Esophagus (tissue), 2 donors: ENCODE data around the gene ADAMTSL2. TPM values are rescaled to one million over a fixed set of nuclear protein-coding genes. Genes with fewer than 3 reads are reported as not detected.

Experiments used
- H3K27ac ChIP-seq, 2 donors: one replicate each; pipeline ENCODE4 v1.5.1; 2013; ENCODE audit warnings: low read depth in 2 of 2, mild to moderate bottlenecking in 2 of 2, inconsistent platforms in 1 of 2, low read length in 1 of 2, moderate library complexity in 1 of 2
- H3K27me3 ChIP-seq, 2 donors: one replicate each; pipeline ENCODE4 v1.6.1; 2013; ENCODE audit warnings: low read length in 2 of 2, control low read depth in 1 of 2, mild to moderate bottlenecking in 1 of 2; ENCODE audit not compliant: insufficient read depth in 2 of 2, control insufficient read depth in 1 of 2
- H3K36me3 ChIP-seq, 2 donors: one replicate each; pipeline ENCODE4 v1.6.1; 2013; ENCODE audit warnings: low read length in 1 of 2; ENCODE audit not compliant: control insufficient read depth in 2 of 2, insufficient read depth in 2 of 2
- H3K4me1 ChIP-seq, 2 donors: one replicate each; pipeline ENCODE4 v1.6.1; 2013; ENCODE audit warnings: low read length in 1 of 2; ENCODE audit not compliant: control insufficient read depth in 2 of 2, insufficient read depth in 2 of 2
- H3K4me3 ChIP-seq, 2 donors: one replicate each; pipeline ENCODE4 v1.5.1; 2013; ENCODE audit warnings: low read length in 2 of 2, mild to moderate bottlenecking in 2 of 2, low read depth in 1 of 2, moderate library complexity in 1 of 2
- H3K9me3 ChIP-seq, 2 donors: one replicate each; pipeline ENCODE4 v1.6.1; 2013; ENCODE audit warnings: mild to moderate bottlenecking in 2 of 2, low read depth in 1 of 2, low read length in 1 of 2, moderate library complexity in 1 of 2; ENCODE audit not compliant: control insufficient read depth in 2 of 2, insufficient read depth in 1 of 2
- WGBS, 2 donors: extraction: QIAGEN DNeasy Blood & Tissue Kit; methylation state at CpG; one replicate each; pipeline ENCODE4 v1.1.7; 2013; 5-methylcytosine and 5-hydroxymethylcytosine counted together
- polyA plus RNA-seq, 2 donors: library from polyadenylated mRNA; stranded (reverse); fragments of 200-250 nt; gene quantifications; one replicate each; pipeline ENCODE4 v1.2.3, GENCODE V29; 2013
- donor health status: healthy with polysubstance abuse.
- donor health status: Bipolar disorder and iron deficiency.

ADAMTSL2 gene
- polyA plus RNA-seq, 2 donors, result 0.60 to 1.0 TPM

DNA sequence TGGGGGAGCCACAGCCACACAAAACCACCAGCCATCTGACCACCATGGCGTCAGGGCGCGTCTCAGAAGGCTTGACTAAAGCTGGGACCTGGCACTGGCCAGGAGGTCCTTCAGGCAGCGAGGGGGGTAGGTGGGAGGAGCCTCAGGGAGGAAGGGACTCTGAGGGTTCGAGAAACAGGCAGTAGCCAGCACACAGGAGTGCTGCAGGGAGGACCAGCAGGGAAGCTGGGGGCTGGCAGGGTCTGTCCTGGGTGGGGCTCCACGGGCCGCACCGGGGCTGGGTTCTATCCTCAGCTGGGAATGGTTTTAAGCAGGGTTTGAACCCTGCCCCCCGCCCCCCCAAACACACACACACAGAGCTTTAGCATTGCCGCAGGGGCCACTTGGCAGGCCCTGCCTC lies 67.2 kb downstream of the ADAMTSL2 start:
- H3K36me3 ChIP-seq, result no peaks in the 10 kb centered on the region
- no peaks in the 10 kb centered on the region for H3K4me1 ChIP-seq
- H3K4me3 ChIP-seq, result no peak overlapping the region
- no peaks in the 10 kb centered on the region for H3K27me3 ChIP-seq
- H3K9me3 ChIP-seq, result peaks cover 0 to 18% of the 10 kb centered on the region in 2 donors
- no peak overlapping the region for H3K27ac ChIP-seq
- 75 to 76% methylated on average over 7 to 10 of the region's 10 CpGs for WGBS, 2 donors

DNA sequence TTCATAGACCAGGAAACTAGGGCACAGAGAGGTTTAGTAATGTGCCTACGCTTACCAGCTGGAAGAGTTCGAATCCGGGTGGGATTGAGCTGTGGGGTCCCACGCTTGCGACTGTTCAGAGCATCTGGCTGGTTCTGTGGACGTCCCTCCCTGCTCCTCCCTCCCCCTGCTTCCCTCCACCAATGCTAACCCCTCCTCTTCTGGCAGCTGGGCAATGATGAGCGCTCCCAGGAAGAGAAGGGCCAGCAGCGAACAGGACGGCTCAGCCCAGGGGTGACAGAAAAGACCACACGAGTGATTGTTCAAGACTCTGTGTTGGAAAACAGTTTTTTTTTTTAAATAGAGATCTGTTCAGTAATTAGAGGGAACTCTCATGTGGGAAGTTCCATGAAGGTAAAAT lies 67.8 kb downstream of the ADAMTSL2 start:
- Histone ChIP-seq H3K9me3 (peaks cover 0 to 18% of the 10 kb centered on the region in 2 donors), H3K36me3 (no peaks in the 10 kb centered on the region), H3K27ac (no peak overlapping the region), H3K4me3 (no peak overlapping the region), H3K4me1 (no peaks in the 10 kb centered on the region), H3K27me3 (no peaks in the 10 kb centered on the region)
- 62 to 71% methylated on average over 10 of the region's 10 CpGs for WGBS, 2 donors

DNA sequence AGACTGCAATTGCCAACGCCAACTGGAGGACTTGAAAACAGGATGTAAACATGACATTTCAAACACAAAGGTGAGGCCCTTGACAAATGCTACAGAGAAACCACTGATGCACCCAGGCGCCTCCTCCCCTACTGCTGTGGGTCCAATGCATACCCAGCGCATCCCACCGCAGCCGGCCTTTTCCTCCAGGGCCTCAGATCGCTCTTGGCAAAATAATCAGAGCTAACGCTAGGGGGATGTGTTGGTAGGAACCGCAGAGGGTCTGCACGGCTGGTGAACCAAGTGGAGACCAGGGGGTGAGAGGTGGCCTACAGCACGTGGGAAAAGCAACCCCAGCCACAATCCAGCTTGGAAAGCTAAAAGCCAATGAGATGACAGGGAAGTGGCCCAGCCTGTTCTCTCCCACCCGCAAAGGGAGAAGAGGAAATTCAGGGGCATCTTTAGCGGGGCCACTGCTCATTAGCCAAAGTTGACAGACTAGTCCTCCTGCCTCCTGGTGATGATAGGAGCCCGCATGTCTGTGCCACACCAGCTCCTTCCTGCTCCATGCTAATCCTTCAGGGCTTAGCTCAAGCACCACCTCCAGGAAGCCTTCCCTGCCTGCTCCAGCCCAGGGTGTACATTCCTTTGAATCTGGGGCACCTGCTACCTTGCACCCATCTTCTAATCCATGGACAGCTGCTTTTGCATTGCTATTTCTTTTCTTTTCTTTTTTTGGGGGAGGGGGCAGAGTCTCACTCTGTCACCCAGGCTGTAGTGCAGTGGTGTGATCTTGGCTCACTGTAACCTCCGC lies 68.8 kb downstream of the ADAMTSL2 start:
- Histone ChIP-seq H3K27me3 (peaks cover 0 to 4% of the 10 kb centered on the region in 2 donors), H3K9me3 (peaks cover 0 to 12% of the 10 kb centered on the region in 2 donors)
- 37 to 42% methylated on average over 14 of the region's 14 CpGs for WGBS, 2 donors

DNA sequence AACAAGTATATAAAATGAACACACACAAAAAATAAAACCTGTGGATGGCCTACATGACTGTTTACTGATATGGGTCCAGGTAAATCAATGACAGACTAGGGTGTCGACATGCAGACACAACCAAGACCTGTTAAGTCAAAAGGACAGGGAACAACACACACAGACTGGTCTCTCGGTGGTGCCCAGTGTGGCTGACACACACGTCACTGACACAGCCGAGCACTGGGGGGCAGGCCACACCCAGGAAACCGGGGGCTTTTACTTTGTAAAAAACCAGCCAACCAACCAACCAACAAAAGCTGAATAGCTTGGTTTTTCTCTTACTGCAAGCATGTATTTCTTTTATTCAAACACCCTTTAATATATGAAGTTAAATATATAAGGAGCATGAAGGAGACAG lies 69.7 kb downstream of the ADAMTSL2 start:
- no peaks in the 10 kb centered on the region for H3K36me3 ChIP-seq
- peaks cover 0 to 4% of the 10 kb centered on the region in 2 donors for H3K27me3 ChIP-seq
- H3K4me3 ChIP-seq, result no peak overlapping the region
- H3K9me3 ChIP-seq, result peaks cover 0 to 5% of the 10 kb centered on the region in 2 donors
- H3K4me1 ChIP-seq, result no peaks in the 10 kb centered on the region
- 24 to 33% methylated on average over 5 of the region's 5 CpGs for WGBS, 2 donors
- no peak overlapping the region for H3K27ac ChIP-seq

More for the DNA sequence above, 68.8 kb downstream of the ADAMTSL2 start:
- Histone ChIP-seq H3K4me1 (no peaks in the 10 kb centered on the region), H3K27ac (no peak overlapping the region), H3K36me3 (no peaks in the 10 kb centered on the region), H3K4me3 (no peak overlapping the region)

DNA sequence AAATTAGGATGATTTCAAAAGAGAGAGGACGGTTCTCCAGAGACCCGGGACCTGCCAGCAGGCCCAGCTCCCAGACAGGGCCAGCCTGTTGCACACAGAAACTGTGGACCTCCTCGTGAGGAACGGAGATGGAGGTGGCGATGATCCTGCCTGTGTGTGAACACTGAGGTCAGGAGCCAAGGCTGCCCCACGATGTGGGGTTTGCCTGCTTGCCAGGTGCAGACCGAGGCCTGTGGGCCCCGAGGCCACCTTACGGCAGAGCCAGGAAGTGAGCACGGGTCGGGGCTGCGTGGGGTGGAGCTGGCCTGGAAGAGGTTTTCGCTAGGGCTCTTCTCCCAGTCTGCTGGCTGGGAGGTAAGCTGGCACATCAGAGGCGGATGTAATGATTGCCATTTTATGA lies 70.4 kb downstream of the ADAMTSL2 start:
- WGBS, 2 donors, result 53% methylated on average over 14 of the region's 14 CpGs

DNA sequence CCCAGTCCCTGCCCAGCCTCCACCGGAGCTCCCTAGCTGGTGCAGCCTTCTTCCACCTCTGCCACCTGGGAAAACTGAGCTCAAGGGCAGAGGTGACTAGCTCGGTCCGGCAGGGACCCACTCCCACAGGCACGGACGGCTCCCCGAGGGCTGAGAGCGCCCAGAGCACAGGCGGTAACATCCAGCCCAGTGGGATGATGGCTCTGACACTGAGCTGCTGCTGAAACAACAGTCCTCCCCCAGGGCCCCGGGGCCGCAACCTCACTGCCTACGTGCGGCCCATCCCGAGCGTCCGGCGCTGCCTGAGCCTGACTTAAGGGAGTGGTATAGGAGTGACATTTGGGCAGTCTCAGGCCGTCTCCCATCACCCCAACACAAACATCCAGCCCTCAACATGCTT lies 70.9 kb downstream of the ADAMTSL2 start:
- H3K36me3 ChIP-seq, result no peaks in the 10 kb centered on the region
- no peak overlapping the region for H3K4me3 ChIP-seq
- no peaks in the 10 kb centered on the region for H3K9me3 ChIP-seq
- H3K27me3 ChIP-seq, result peaks cover 0 to 10% of the 10 kb centered on the region in 2 donors
- 81 to 89% methylated on average over 17 of the region's 17 CpGs for WGBS, 2 donors
- no peak overlapping the region for H3K27ac ChIP-seq
- no peaks in the 10 kb centered on the region for H3K4me1 ChIP-seq

More for the DNA sequence above, 70.4 kb downstream of the ADAMTSL2 start:
- H3K4me1 ChIP-seq, result no peaks in the 10 kb centered on the region
- H3K27ac ChIP-seq, result no peak overlapping the region
- no peaks in the 10 kb centered on the region for H3K36me3 ChIP-seq
- peaks cover 0 to 10% of the 10 kb centered on the region in 2 donors for H3K27me3 ChIP-seq
- peaks cover 0 to 3% of the 10 kb centered on the region in 2 donors for H3K9me3 ChIP-seq
- no peak overlapping the region for H3K4me3 ChIP-seq

DNA sequence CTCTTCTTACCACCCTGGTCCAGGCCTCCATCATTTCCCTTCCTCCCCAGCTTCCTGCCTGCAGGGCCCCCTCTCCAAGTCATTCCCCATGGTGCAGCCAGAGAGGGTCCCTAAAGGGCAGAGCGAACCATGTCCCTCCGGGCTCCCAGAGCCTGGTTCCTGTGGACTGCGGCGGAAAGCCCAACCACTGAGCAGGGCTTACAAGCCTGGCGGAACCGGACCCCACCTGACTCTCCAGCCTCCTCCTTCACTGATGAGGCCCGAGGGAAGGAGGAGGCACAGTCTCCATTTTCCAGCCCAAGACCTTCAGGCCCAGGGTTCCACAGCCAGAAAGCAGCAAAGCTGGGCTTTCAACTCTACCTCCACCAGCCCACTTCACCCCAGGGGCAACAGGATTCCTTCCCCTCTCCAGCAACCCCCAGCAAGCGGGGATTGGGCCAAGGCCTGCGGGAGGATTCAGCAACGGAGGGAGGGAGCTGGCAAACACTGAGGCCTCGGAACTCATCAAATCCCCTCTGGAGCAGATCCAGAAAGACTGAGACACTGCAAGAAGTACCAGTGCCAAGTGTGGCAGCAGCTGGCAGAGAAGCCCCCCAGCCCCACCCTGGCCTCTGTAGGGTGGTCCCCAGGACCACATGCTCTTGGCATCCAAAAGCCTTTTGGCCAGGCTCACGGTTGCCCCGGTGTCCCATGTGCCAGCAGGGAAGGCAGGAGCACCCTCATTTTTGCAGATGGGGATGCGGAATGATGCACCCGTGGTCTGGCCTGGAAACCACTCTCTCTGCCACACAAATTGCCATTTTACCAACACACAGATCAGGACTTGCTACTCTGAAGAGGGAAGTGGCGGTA lies 71.6 kb downstream of the ADAMTSL2 start:
- Histone ChIP-seq H3K27me3 (peaks cover 0 to 10% of the 10 kb centered on the region in 2 donors), H3K9me3 (no peaks in the 10 kb centered on the region), H3K36me3 (no peaks in the 10 kb centered on the region), H3K4me3 (no peak overlapping the region), H3K4me1 (no peaks in the 10 kb centered on the region), H3K27ac (no peak overlapping the region)
- 48 to 64% methylated on average over 15 to 16 of the region's 16 CpGs for WGBS, 2 donors

DNA sequence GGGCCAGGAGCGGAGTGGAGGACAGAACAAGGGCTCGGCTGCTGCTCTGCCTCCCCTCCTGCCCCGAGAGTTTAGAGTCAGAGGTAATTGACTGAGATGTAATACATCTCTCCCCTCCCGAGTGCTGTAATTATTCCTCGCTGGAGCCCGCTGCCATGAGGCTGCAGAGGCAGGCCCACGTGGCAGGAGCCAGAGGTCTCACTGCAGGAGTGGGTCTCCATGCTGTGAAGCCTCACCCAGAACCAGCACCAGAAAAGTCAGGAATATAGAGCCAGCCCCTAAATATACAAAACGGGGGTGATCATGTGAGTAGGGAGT lies 72.2 kb downstream of the ADAMTSL2 start:
- no peak overlapping the region for H3K4me3 ChIP-seq
- WGBS, 2 donors, result 50 to 62% methylated on average over 8 of the region's 8 CpGs
- no peaks in the 10 kb centered on the region for H3K4me1 ChIP-seq
- peaks cover 0 to 10% of the 10 kb centered on the region in 2 donors for H3K27me3 ChIP-seq
- no peak overlapping the region for H3K27ac ChIP-seq
- no peaks in the 10 kb centered on the region for H3K36me3 ChIP-seq
- no peaks in the 10 kb centered on the region for H3K9me3 ChIP-seq

DNA sequence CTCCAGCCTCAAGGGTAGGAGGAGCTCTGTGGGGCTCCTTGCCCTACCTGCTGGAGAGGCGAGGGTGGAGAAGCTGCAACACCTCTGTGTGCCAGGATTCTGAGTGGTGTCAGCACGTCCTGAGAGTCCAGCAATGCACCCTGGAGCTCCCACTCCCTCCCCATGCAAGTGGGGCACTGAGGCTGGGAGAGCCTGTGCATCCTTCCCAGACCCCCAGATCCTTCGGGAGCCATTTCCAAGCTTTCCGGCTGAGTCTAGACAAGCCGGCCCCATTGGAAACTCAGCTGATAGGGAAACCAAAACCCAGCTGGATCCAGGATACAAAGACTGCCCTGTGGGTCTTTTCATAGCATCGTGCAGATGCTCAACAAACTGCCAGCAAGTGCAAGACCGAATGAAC lies 72.9 kb downstream of the ADAMTSL2 start:
- Histone ChIP-seq H3K4me1 (no peaks in the 10 kb centered on the region), H3K27ac (no peak overlapping the region), H3K4me3 (no peak overlapping the region), H3K36me3 (no peaks in the 10 kb centered on the region), H3K27me3 (peaks cover 0 to 10% of the 10 kb centered on the region in 2 donors), H3K9me3 (no peaks in the 10 kb centered on the region)
- 38 to 47% methylated on average over 7 of the region's 7 CpGs for WGBS, 2 donors
